ENCODE measurements around the gene PCP4L1.

DNA sequence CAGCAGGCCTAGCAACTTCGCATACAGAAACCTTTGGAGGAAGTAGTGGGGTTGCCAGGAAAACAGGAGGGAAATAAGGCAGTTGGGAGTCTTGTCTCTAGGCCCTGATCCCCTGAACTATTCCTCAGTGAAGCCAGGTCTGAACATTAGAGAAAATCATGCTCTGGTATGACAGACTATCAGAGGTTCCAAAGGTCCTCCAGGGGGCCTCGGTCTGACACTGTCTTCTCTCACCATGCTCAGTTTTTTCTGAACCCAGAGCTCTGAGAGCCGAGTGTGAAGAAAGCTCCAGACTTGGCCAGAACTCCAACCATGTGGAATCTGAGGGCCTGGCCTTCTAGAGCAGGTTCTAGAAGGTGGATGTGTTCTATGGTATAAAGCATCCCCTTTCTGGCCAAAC is 28.6 kb upstream of the PCP4L1 start:
- TF ChIP-seq, protein P1, sequence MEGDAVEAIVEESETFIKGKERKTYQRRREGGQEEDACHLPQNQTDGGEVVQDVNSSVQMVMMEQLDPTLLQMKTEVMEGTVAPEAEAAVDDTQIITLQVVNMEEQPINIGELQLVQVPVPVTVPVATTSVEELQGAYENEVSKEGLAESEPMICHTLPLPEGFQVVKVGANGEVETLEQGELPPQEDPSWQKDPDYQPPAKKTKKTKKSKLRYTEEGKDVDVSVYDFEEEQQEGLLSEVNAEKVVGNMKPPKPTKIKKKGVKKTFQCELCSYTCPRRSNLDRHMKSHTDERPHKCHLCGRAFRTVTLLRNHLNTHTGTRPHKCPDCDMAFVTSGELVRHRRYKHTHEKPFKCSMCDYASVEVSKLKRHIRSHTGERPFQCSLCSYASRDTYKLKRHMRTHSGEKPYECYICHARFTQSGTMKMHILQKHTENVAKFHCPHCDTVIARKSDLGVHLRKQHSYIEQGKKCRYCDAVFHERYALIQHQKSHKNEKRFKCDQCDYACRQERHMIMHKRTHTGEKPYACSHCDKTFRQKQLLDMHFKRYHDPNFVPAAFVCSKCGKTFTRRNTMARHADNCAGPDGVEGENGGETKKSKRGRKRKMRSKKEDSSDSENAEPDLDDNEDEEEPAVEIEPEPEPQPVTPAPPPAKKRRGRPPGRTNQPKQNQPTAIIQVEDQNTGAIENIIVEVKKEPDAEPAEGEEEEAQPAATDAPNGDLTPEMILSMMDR (conservative IDR thresholded peaks at IDR 0.05), result no peak; the same call in 1 of the 2 replicates
- TF ChIP-seq ZFX (IDR thresholded peaks at IDR 0.05), result no peak

Measured in C4-2B (cell line).